ENCODE data around the gene MAGI2. TPM values are rescaled to one million over a fixed set of nuclear protein-coding genes. Genes with fewer than 3 reads are reported as not detected.

The MAGI2 gene
- total and polyA plus RNA-seq, 2 donors from 2014 or later = 4.4 to 9.0 TPM

GRCh38 chr7:78265486-78265885, 1188.0 kb downstream of the MAGI2 start:
- Histone ChIP-seq H3K4me1 (ENCODE audit: control insufficient read depth in 2 of 3, insufficient read depth in 2 of 3, low read depth in 1 of 3, low read length in 3 of 3) (no peaks in the 10 kb centered on the region), H3K27ac (ENCODE audit: low read depth in 2 of 2, low read length in 2 of 2) (no peak overlapping the region), H3K36me3 (ENCODE audit: control insufficient read depth in 2 of 3, insufficient read depth in 3 of 3, low read length in 3 of 3) (no peaks in the 10 kb centered on the region), H3K9me3 (ENCODE audit: control insufficient read depth in 2 of 3, insufficient read depth in 1 of 3, low read length in 3 of 3) (no peaks in the 10 kb centered on the region), H3K27me3 (ENCODE audit: control insufficient read depth, insufficient read depth, low read length) (no peaks in the 10 kb centered on the region), H3K4me3 (ENCODE audit: low read length in 3 of 3) (no peak overlapping the region), H3K9ac (ENCODE audit: low read length in 3 of 3) (no peak overlapping the region)
- TF ChIP-seq, protein P1, sequence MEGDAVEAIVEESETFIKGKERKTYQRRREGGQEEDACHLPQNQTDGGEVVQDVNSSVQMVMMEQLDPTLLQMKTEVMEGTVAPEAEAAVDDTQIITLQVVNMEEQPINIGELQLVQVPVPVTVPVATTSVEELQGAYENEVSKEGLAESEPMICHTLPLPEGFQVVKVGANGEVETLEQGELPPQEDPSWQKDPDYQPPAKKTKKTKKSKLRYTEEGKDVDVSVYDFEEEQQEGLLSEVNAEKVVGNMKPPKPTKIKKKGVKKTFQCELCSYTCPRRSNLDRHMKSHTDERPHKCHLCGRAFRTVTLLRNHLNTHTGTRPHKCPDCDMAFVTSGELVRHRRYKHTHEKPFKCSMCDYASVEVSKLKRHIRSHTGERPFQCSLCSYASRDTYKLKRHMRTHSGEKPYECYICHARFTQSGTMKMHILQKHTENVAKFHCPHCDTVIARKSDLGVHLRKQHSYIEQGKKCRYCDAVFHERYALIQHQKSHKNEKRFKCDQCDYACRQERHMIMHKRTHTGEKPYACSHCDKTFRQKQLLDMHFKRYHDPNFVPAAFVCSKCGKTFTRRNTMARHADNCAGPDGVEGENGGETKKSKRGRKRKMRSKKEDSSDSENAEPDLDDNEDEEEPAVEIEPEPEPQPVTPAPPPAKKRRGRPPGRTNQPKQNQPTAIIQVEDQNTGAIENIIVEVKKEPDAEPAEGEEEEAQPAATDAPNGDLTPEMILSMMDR (IDR thresholded peaks at IDR 0.05; ENCODE audit: borderline replicate concordance, extremely low read depth, insufficient read depth) = no peak
- FAIRE-seq (no peak), DNase-seq (no peak)
- intact Hi-C loops (cut with DNase I) = no loop called here

DNA sequence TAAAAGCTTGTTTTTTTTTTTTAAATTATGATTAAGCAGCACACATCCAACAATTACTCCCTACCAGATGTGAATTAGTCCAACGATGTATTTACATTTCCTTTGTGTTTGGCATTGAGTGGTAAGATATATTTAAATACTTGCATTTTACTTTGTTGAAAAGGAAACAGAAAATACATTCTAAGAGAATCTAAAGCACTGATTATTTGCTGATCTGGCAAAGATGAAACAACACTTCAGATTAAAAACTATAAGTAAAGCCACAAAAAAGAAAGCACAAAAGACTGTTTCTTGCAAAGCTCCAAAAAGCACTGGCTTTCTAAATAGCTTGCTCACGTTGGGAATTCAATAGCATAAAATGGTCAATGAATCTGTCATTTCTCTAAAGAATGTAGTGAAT, 1188.4 kb downstream of the MAGI2 start:
- Histone ChIP-seq H3K4me3 (ENCODE audit: low read length in 3 of 3) (no peak overlapping the region), H3K4me1 (ENCODE audit: control insufficient read depth in 2 of 3, insufficient read depth in 2 of 3, low read depth in 1 of 3, low read length in 3 of 3) (no peaks in the 10 kb centered on the region), H3K27me3 (ENCODE audit: control insufficient read depth, insufficient read depth, low read length) (no peaks in the 10 kb centered on the region), H3K27ac (ENCODE audit: low read depth in 2 of 2, low read length in 2 of 2) (no peak overlapping the region), H3K9ac (ENCODE audit: low read length in 3 of 3) (no peak overlapping the region), H3K36me3 (ENCODE audit: control insufficient read depth in 2 of 3, insufficient read depth in 3 of 3, low read length in 3 of 3) (no peaks in the 10 kb centered on the region), H3K9me3 (ENCODE audit: control insufficient read depth in 2 of 3, insufficient read depth in 1 of 3, low read length in 3 of 3) (no peaks in the 10 kb centered on the region)
- intact Hi-C loops (cut with DNase I) = no loop called here
- TF ChIP-seq, protein P1 (IDR thresholded peaks at IDR 0.05; ENCODE audit: borderline replicate concordance, extremely low read depth, insufficient read depth) = no peak
- DNase-seq (no peak), FAIRE-seq (no peak)

DNA sequence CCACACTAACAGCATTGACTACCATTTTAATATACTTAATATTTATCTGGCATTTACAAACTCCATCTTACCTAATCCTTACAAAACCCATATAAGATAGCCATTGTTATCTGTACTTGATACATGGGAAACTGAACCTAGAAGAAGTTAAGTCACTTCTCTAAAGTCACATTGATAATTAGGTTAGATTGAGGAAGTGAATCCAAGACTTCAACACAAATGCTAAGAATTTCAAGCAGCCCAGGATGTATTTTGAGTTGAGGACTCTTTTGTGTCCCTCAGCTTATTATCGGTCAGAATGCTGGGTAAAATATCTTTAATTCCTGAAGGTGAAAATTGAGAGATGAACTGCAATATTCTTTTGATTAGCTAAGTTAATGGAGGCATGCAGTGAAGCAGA, 1189.4 kb downstream of the MAGI2 start:
- Histone ChIP-seq H3K9me3 (ENCODE audit: control insufficient read depth in 2 of 3, insufficient read depth in 1 of 3, low read length in 3 of 3) (no peaks in the 10 kb centered on the region), H3K4me1 (ENCODE audit: control insufficient read depth in 2 of 3, insufficient read depth in 2 of 3, low read depth in 1 of 3, low read length in 3 of 3) (no peaks in the 10 kb centered on the region), H3K36me3 (ENCODE audit: control insufficient read depth in 2 of 3, insufficient read depth in 3 of 3, low read length in 3 of 3) (no peaks in the 10 kb centered on the region), H3K4me3 (ENCODE audit: low read length in 3 of 3) (no peak overlapping the region), H3K27ac (ENCODE audit: low read depth in 2 of 2, low read length in 2 of 2) (no peak overlapping the region), H3K27me3 (ENCODE audit: control insufficient read depth, insufficient read depth, low read length) (no peaks in the 10 kb centered on the region), H3K9ac (ENCODE audit: low read length in 3 of 3) (no peak overlapping the region)
- DNase-seq (no peak), FAIRE-seq (no peak)
- intact Hi-C loops (cut with DNase I) = no loop called here
- TF ChIP-seq, protein P1 (IDR thresholded peaks at IDR 0.05; ENCODE audit: borderline replicate concordance, extremely low read depth, insufficient read depth) = no peak

DNA sequence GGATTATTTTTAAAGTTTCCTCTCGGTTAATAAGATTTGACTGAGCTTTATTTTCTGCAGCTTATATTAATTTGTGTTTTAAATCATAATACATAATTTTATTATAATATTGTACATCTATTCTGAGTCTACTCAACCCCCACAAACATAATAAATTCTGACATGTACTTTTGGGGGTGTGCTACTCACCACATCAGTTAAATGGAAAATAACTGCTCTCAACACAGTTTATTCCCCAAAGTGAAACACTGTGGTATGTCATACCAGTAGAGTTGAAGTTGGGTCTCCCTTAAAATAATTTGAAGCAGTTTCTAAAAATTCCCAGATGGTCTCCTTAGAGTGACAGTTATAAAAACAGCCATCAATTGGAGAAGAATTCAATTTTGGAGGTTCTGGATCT, 1191.7 kb downstream of the MAGI2 start:
- no peak for FAIRE-seq

More for the DNA sequence above, 1191.7 kb downstream of the MAGI2 start:
- intact Hi-C loops (cut with DNase I) = no loop called here
- no peak overlapping the region for H3K27ac ChIP-seq (ENCODE audit: low read depth in 2 of 2, low read length in 2 of 2)
- H3K9ac ChIP-seq (ENCODE audit: low read length in 3 of 3) = no peak overlapping the region
- no peaks in the 10 kb centered on the region for H3K9me3 ChIP-seq (ENCODE audit: control insufficient read depth in 2 of 3, insufficient read depth in 1 of 3, low read length in 3 of 3)
- no peaks in the 10 kb centered on the region for H3K4me1 ChIP-seq (ENCODE audit: control insufficient read depth in 2 of 3, insufficient read depth in 2 of 3, low read depth in 1 of 3, low read length in 3 of 3)
- no peak overlapping the region for H3K4me3 ChIP-seq (ENCODE audit: low read length in 3 of 3)
- TF ChIP-seq, protein P1 (IDR thresholded peaks at IDR 0.05; ENCODE audit: borderline replicate concordance, extremely low read depth, insufficient read depth) = no peak
- H3K27me3 ChIP-seq (ENCODE audit: control insufficient read depth, insufficient read depth, low read length) = no peaks in the 10 kb centered on the region
- no peak for DNase-seq
- H3K36me3 ChIP-seq (ENCODE audit: control insufficient read depth in 2 of 3, insufficient read depth in 3 of 3, low read length in 3 of 3) = no peaks in the 10 kb centered on the region
